ENCODE results near the gene IL17C. TPM values are rescaled to one million over a fixed set of nuclear protein-coding genes. Genes with fewer than 3 reads are reported as not detected.

IL17C gene
- total and polyA plus RNA-seq, 2 donors (not counting 3 experiments of a cell fraction or from before 2014, with no cell fraction given) = 0.17 TPM; not detected in 1

DNA sequence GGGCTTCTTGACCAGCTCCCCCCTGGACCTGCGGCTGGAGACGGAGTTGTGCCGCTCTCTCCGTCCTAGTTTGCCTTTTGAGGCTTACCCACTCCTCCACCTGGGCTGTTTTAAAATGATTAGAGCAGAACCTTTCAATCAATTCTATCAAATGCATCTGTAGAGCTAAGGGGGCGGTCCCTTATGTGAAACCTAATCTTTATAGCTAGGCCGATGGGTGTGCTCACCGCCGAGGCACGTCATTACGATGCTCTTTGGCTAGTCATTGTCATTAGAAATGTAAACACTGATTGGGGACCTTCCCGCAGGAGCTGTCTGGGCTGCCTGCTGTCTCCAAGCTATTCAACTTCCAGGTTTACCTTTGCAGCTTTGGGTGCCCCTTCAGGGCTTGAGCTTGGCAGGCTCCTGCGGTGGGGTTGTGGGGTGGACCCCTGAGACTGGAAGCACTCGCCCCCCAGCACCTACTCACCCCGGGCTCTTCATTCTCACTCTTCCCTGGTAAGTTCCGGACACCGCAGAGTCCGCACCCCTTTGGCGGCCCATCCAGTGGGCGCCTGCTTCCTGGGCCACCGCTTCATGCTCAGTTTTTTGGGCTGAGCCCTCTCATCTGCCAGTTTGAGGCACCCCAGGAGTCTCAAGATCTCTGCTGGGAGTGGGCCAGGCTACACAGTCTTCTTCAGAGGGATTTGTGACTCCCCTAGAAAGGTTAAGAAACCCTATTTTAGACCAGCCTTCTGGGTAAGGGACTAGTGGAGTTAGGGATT, 20.9 kb upstream of the IL17C start:
- ChIA-PET CTCF (interaction anchor here (1.1 to 1.3 kb wide), 3 partner anchors 8 to 10 kb away, joined by 3 read pairs; no protein-coding TSS in a partner anchor), POLR2A (no interaction called here)
- Histone ChIP-seq H3K9me1 (replicated peaks; ENCODE audit: control insufficient read depth, extremely low read depth, insufficient read depth, low read length) (no peaks in the 10 kb centered on the region), H4K20me1 (replicated peaks; ENCODE audit: control insufficient read depth, extremely low read depth, insufficient read depth, low read length) (no peaks in the 10 kb centered on the region), H3K9ac (replicated peaks; ENCODE audit: extremely low read depth, insufficient read depth, low read length) (no peak overlapping the region), H3K36me3 (ENCODE audit: control insufficient read depth in 2 of 2, extremely low read depth in 1 of 2, insufficient read depth in 2 of 2, low read length in 2 of 2) (peaks cover 2 to 24% of the 10 kb centered on the region in 2 experiments), H2AFZ (ENCODE audit: low read depth, low read length) (no peak overlapping the region), H3K79me2 (ENCODE audit: control insufficient read depth, insufficient read depth, low read length) (peaks cover 4% of the 10 kb centered on the region), H3K4me3 (replicated peaks in 1 of 3; ENCODE audit: insufficient read depth in 1 of 3, low read depth in 1 of 3, low read length in 3 of 3) (no peak overlapping the region), H3K4me1 (ENCODE audit: control insufficient read depth, extremely low read depth, insufficient read depth, low read length) (no peaks in the 10 kb centered on the region), H3K4me2 (ENCODE audit: insufficient read depth, low read length) (no peak overlapping the region), H3K27ac (ENCODE audit: insufficient read depth, low read depth, low read length) (no peak overlapping the region), H3K9me3 (replicated peaks; ENCODE audit: control insufficient read depth, insufficient read depth, low read length) (no peaks in the 10 kb centered on the region), H3K27me3 (ENCODE audit: control insufficient read depth in 2 of 2, insufficient read depth in 2 of 2, low read length in 2 of 2) (no peaks in the 10 kb centered on the region)
- dilution Hi-C loops (cut with MboI; ENCODE audit: extremely low pct_ligation_motif_present, low sequenced_read_pairs) (no loop called here), intact Hi-C loops (cut with micrococcal nuclease) (no loop called here)
- DNase-seq (ENCODE audit: low read depth, low spot score) = no peak
- no TSS peak for BruUV-seq (replicated peaks)
- TF ChIP-seq, protein P1, sequence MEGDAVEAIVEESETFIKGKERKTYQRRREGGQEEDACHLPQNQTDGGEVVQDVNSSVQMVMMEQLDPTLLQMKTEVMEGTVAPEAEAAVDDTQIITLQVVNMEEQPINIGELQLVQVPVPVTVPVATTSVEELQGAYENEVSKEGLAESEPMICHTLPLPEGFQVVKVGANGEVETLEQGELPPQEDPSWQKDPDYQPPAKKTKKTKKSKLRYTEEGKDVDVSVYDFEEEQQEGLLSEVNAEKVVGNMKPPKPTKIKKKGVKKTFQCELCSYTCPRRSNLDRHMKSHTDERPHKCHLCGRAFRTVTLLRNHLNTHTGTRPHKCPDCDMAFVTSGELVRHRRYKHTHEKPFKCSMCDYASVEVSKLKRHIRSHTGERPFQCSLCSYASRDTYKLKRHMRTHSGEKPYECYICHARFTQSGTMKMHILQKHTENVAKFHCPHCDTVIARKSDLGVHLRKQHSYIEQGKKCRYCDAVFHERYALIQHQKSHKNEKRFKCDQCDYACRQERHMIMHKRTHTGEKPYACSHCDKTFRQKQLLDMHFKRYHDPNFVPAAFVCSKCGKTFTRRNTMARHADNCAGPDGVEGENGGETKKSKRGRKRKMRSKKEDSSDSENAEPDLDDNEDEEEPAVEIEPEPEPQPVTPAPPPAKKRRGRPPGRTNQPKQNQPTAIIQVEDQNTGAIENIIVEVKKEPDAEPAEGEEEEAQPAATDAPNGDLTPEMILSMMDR (IDR thresholded peaks at IDR 0.05; ENCODE audit: extremely low read depth in 1 of 2, insufficient read depth in 1 of 2, low read depth in 1 of 2, low read length in 2 of 2) = no peak
- TF ChIP-seq MYC (IDR thresholded peaks at IDR 0.05; ENCODE audit: low read depth, low read length) (no peak), GATA2 (IDR thresholded peaks at IDR 0.05; ENCODE audit: insufficient read depth, insufficient read length, low read depth, low read length) (no peak), POLR2A (IDR thresholded peaks at IDR 0.05; ENCODE audit: low read depth, low read length) (no peak), FOS (IDR thresholded peaks at IDR 0.05; ENCODE audit: borderline replicate concordance, insufficient read depth, low read length) (no peak), JUN (IDR thresholded peaks at IDR 0.05; ENCODE audit: borderline replicate concordance, insufficient read depth, insufficient read length, low read depth) (no peak), EZH2 (IDR thresholded peaks at IDR 0.05; ENCODE audit: borderline replicate concordance, low read depth, low read length, severe bottlenecking) (no peak), POLR2AphosphoS5 (IDR thresholded peaks at IDR 0.05; ENCODE audit: insufficient read depth, low read depth, low read length) (no peak)
- TF ChIP-seq, protein P2, sequence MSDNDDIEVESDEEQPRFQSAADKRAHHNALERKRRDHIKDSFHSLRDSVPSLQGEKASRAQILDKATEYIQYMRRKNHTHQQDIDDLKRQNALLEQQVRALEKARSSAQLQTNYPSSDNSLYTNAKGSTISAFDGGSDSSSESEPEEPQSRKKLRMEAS (IDR thresholded peaks at IDR 0.05; ENCODE audit: insufficient read depth, insufficient read length) = no peak
- no peak for FAIRE-seq

Measured in endothelial cell of umbilical vein (primary cell).